Mucosa of rectum (tissue), 2 donors: ENCODE results near the gene TXNDC2.

ENCODE experiments used
- H3K27ac ChIP-seq, 2 donors: one replicate each; pipeline ENCODE4 v1.7.0; 2013; ENCODE audit warnings: inconsistent platforms in 2 of 2, low read depth in 2 of 2, low read length in 2 of 2
- H3K27me3 ChIP-seq, 2 donors: one replicate each; pipeline ENCODE4 v1.7.0; 2013; ENCODE audit warnings: low read length in 2 of 2; ENCODE audit not compliant: control insufficient read depth in 2 of 2, insufficient read depth in 2 of 2
- H3K36me3 ChIP-seq, 2 donors: one replicate each; pipeline ENCODE4 v1.7.0; 2013; ENCODE audit warnings: low read length in 2 of 2; ENCODE audit not compliant: control insufficient read depth in 2 of 2, insufficient read depth in 2 of 2
- H3K4me1 ChIP-seq, 2 donors: one replicate each; pipeline ENCODE4 v1.7.0; 2013; ENCODE audit warnings: low read length in 2 of 2, mild to moderate bottlenecking in 1 of 2; ENCODE audit not compliant: control insufficient read depth in 2 of 2, insufficient read depth in 2 of 2
- H3K4me3 ChIP-seq, 2 donors: one replicate each; pipeline ENCODE4 v1.7.0; 2013; ENCODE audit warnings: low read length in 2 of 2
- H3K9ac ChIP-seq, 2 donors: one replicate each; pipeline ENCODE4 v1.7.0; 2013; ENCODE audit warnings: low read length in 2 of 2, low read depth in 1 of 2, mild to moderate bottlenecking in 1 of 2
- H3K9me3 ChIP-seq, 2 donors: one replicate each; pipeline ENCODE4 v1.7.0; 2013; ENCODE audit warnings: low read length in 2 of 2; ENCODE audit not compliant: control insufficient read depth in 2 of 2
- donor health status: healthy.
- donor health status: Normal muscosa, but diverticular disease.

Gene TXNDC2

GRCh38 chr18:9926977-9927376 is 41.2 kb downstream of the TXNDC2 start:
- H3K4me1 ChIP-seq = peaks cover 5 to 18% of the 10 kb centered on the region in 2 donors
- H3K4me3 ChIP-seq = no peak overlapping the region
- no peaks in the 10 kb centered on the region for H3K9me3 ChIP-seq
- no peaks in the 10 kb centered on the region for H3K27me3 ChIP-seq
- no peaks in the 10 kb centered on the region for H3K36me3 ChIP-seq
- H3K9ac ChIP-seq = no peak overlapping the region
- no peak overlapping the region for H3K27ac ChIP-seq

- Histone ChIP-seq H3K27me3 (no peaks in the 10 kb centered on the region), H3K4me3 (no peak overlapping the region), H3K27ac (no peak overlapping the region), H3K36me3 (peaks cover 0 to 2% of the 10 kb centered on the region in 2 donors), H3K9me3 (no peaks in the 10 kb centered on the region), H3K4me1 (peaks cover 5 to 18% of the 10 kb centered on the region in 2 donors), H3K9ac (no peak overlapping the region)
These were observed 41.8 kb downstream of the TXNDC2 start for GRCh38 chr18:9927392-9928063.

DNA sequence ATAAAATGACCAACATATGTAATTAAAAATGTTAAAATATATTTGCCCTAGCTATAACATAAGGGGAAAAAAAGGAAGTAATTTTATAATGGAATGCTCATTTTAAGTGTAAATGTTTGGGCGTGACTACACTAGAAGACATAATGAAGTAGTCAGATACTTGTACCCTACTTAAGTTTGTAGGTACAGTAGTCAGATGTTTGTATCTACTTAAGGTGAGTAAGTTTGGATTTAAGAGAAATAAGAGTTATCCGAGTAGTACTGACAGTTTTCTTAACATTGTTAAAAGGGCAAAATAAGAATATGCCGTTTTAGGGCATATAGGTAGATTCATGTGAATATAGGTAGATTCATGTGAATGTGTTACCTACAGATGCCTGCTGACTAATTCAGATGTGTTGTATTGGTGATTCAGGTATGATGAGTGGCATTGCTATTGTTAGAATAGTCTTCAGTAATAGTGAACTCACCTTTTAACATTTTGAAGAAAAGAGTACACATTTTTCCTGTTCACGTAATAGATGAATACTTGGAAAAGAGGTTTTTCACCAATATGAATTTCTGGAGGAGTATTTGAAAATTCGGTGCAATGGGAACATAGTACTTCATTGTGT is 43.0 kb downstream of the TXNDC2 start:
- Histone ChIP-seq H3K9me3 (no peaks in the 10 kb centered on the region), H3K9ac (no peak overlapping the region), H3K36me3 (peaks cover 5 to 8% of the 10 kb centered on the region in 2 donors), H3K4me1 (peaks cover 5 to 18% of the 10 kb centered on the region in 2 donors), H3K27ac (no peak overlapping the region), H3K27me3 (no peaks in the 10 kb centered on the region), H3K4me3 (no peak overlapping the region)

DNA sequence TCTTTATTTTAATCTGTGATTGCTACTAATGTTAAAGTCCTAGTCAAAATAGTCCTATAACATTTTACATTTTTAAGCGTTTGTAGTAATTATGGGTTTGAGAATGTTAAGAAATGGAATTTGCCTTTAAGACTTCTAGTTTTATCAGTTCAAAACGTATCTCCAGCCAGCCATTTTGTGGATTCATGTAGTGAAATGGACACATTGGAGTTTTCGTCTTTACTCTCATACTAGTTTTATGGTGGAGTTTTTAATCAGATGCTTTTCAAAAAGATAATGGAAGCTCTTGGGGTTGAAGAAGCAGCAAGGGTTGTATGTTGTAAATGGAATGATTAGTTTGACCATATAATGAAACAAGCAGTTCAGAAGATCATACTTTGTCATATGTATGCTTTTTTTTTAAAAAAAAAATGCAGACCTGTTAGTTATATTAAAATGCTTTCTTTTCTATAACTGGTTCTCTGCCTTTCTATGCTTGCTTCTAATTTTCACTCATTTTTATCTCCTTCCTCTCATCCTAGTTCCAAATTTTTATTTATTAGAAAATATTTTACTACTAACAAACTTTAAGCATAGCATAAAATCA is 44.6 kb downstream of the TXNDC2 start:
- H3K9ac ChIP-seq = no peak overlapping the region
- peaks cover 5 to 12% of the 10 kb centered on the region in 2 donors for H3K4me1 ChIP-seq
- H3K9me3 ChIP-seq = no peaks in the 10 kb centered on the region
- peaks cover 10 to 12% of the 10 kb centered on the region in 2 donors for H3K36me3 ChIP-seq
- no peak overlapping the region for H3K27ac ChIP-seq
- H3K4me3 ChIP-seq = no peak overlapping the region
- no peaks in the 10 kb centered on the region for H3K27me3 ChIP-seq

DNA sequence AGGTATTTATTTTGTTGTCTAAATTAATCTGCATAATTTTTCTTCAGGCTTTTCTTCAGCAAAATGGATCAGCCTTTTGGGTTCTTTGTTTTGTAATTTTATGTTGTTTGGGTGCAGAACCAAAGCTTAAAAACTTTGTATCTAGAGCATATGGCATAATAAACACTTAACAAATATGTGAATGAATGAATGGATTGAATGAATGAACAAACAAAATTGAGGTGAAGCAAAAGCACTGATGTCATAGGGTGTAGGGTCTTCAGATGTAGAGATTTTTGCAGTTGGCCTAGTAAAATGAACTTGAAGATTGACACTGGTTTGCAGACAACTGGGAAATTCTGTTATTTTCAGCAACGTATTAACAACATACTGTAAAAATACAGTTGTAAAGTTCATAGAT is 45.4 kb downstream of the TXNDC2 start:
- no peaks in the 10 kb centered on the region for H3K9me3 ChIP-seq
- H3K9ac ChIP-seq = no peak overlapping the region
- no peaks in the 10 kb centered on the region for H3K27me3 ChIP-seq
- H3K4me1 ChIP-seq = peaks cover 5 to 6% of the 10 kb centered on the region in 2 donors
- no peak overlapping the region for H3K27ac ChIP-seq
- H3K36me3 ChIP-seq = peaks cover 10 to 12% of the 10 kb centered on the region in 2 donors
- no peak overlapping the region for H3K4me3 ChIP-seq

- H3K4me1 ChIP-seq = peaks cover under 1 to 2% of the 10 kb centered on the region in 2 donors
These were observed 45.9 kb downstream of the TXNDC2 start for GRCh38 chr18:9931678-9932077.

GRCh38 chr18:9933865-9934264 is 48.1 kb downstream of the TXNDC2 start:
- H3K36me3 ChIP-seq = peaks cover 29% of the 10 kb centered on the region in 2 donors
- no peak overlapping the region for H3K9ac ChIP-seq
- H3K27me3 ChIP-seq = no peaks in the 10 kb centered on the region
- no peaks in the 10 kb centered on the region for H3K9me3 ChIP-seq
- H3K4me1 ChIP-seq = no peaks in the 10 kb centered on the region
- no peak overlapping the region for H3K27ac ChIP-seq
- H3K4me3 ChIP-seq = no peak overlapping the region

More at GRCh38 chr18:9931678-9932077, 45.9 kb downstream of the TXNDC2 start:
- Histone ChIP-seq H3K9ac (no peak overlapping the region), H3K4me3 (no peak overlapping the region), H3K36me3 (peaks cover 14 to 15% of the 10 kb centered on the region in 2 donors), H3K27ac (no peak overlapping the region), H3K9me3 (no peaks in the 10 kb centered on the region), H3K27me3 (no peaks in the 10 kb centered on the region)

- peaks cover 29% of the 10 kb centered on the region in 2 donors for H3K36me3 ChIP-seq
- H3K9ac ChIP-seq = no peak overlapping the region
- H3K9me3 ChIP-seq = no peaks in the 10 kb centered on the region
- no peak overlapping the region for H3K27ac ChIP-seq
- no peaks in the 10 kb centered on the region for H3K27me3 ChIP-seq
- H3K4me1 ChIP-seq = no peaks in the 10 kb centered on the region
- no peak overlapping the region for H3K4me3 ChIP-seq
These were observed 48.5 kb downstream of the TXNDC2 start for GRCh38 chr18:9934274-9934673.
